ENCODE results near the gene ZNF438. TPM values are rescaled to one million over a fixed set of nuclear protein-coding genes. Genes with fewer than 3 reads are reported as not detected.

ZNF438 gene
- total RNA-seq, 2 donors from 2014 or later, result 2.6 to 3.0 TPM

DNA sequence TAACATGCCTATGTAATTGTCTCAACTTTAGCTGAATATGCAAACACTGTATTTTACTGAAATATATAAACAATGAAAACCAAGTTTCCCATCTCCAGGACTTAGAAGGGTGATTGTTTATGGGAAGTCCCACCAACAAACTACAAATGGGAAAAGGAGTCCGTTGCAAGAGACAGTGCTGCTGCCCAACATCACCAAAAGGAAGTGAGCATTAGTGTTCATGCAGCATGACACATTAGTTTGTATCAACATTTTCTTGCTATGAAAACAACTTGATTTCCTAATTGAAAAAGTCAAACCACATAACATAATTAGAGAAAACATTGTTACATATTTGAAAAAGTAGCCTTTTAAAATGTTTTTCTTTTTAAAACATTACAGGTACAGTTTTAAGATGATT lies 138.5 kb downstream of the ZNF438 start:
- Mint-ChIP-seq H3K9me3 (no peaks in the 10 kb centered on the region), H3K4me1 (no peaks in the 10 kb centered on the region), H3K27ac (no peak overlapping the region), H3K27me3 (ENCODE audit: insufficient read depth) (no peaks in the 10 kb centered on the region), H3K36me3 (ENCODE audit: low read depth) (peaks cover 2% of the 10 kb centered on the region), H3K4me3 (no peak overlapping the region)
- Histone ChIP-seq H3K9me3 (ENCODE audit: control insufficient read depth, low read length) (peaks cover 3% of the 10 kb centered on the region), H3K9ac (ENCODE audit: extremely low read depth, low read length, poor library complexity, severe bottlenecking) (no peak overlapping the region), H3K27ac (ENCODE audit: low read depth, low read length) (no peak overlapping the region), H3K4me1 (ENCODE audit: control insufficient read depth, insufficient read depth, low read length) (no peaks in the 10 kb centered on the region), H3K27me3 (ENCODE audit: control insufficient read depth, insufficient read depth, low read length, poor library complexity, severe bottlenecking) (no peaks in the 10 kb centered on the region), H3K36me3 (ENCODE audit: control insufficient read depth, insufficient read depth, low read length) (no peaks in the 10 kb centered on the region), H3K4me3 (ENCODE audit: low read length) (no peak overlapping the region)
- WGBS, 2 experiments (ENCODE audit: insufficient coverage in 1 of 2, insufficient read length in 1 of 2), result 100% methylated on average over 1 of the region's 1 CpG; no CpG with 5 or more reads in 1 of the 2 experiments
- no peak for DNase-seq
- TF ChIP-seq, protein P1, sequence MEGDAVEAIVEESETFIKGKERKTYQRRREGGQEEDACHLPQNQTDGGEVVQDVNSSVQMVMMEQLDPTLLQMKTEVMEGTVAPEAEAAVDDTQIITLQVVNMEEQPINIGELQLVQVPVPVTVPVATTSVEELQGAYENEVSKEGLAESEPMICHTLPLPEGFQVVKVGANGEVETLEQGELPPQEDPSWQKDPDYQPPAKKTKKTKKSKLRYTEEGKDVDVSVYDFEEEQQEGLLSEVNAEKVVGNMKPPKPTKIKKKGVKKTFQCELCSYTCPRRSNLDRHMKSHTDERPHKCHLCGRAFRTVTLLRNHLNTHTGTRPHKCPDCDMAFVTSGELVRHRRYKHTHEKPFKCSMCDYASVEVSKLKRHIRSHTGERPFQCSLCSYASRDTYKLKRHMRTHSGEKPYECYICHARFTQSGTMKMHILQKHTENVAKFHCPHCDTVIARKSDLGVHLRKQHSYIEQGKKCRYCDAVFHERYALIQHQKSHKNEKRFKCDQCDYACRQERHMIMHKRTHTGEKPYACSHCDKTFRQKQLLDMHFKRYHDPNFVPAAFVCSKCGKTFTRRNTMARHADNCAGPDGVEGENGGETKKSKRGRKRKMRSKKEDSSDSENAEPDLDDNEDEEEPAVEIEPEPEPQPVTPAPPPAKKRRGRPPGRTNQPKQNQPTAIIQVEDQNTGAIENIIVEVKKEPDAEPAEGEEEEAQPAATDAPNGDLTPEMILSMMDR (conservative IDR thresholded peaks at IDR 0.05), result no peak

- Histone ChIP-seq H3K4me1 (ENCODE audit: control insufficient read depth, insufficient read depth, low read length) (no peaks in the 10 kb centered on the region), H3K9ac (ENCODE audit: extremely low read depth, low read length, poor library complexity, severe bottlenecking) (no peak overlapping the region), H3K27me3 (ENCODE audit: control insufficient read depth, insufficient read depth, low read length, poor library complexity, severe bottlenecking) (no peaks in the 10 kb centered on the region), H3K4me3 (ENCODE audit: low read length) (no peak overlapping the region), H3K27ac (ENCODE audit: low read depth, low read length) (no peak overlapping the region), H3K36me3 (ENCODE audit: control insufficient read depth, insufficient read depth, low read length) (no peaks in the 10 kb centered on the region), H3K9me3 (ENCODE audit: control insufficient read depth, low read length) (no peaks in the 10 kb centered on the region)
- 100% methylated on average over 1 of the region's 1 CpG; no CpG with 5 or more reads in 1 of the 2 experiments for WGBS, 2 experiments (ENCODE audit: insufficient coverage in 1 of 2, insufficient read length in 1 of 2)
- no peak overlapping the region for H3K27ac Mint-ChIP-seq
- H3K27me3 Mint-ChIP-seq (ENCODE audit: insufficient read depth), result no peaks in the 10 kb centered on the region
- TF ChIP-seq, protein P1 (conservative IDR thresholded peaks at IDR 0.05), result no peak
- H3K4me3 Mint-ChIP-seq, result no peak overlapping the region
- DNase-seq, result no peak
- H3K4me1 Mint-ChIP-seq, result peaks cover 2% of the 10 kb centered on the region
- no peaks in the 10 kb centered on the region for H3K9me3 Mint-ChIP-seq
- H3K36me3 Mint-ChIP-seq (ENCODE audit: low read depth), result no peaks in the 10 kb centered on the region
Observed at GRCh38 chr10:30887839-30888238, 143.8 kb downstream of the ZNF438 start.

DNA sequence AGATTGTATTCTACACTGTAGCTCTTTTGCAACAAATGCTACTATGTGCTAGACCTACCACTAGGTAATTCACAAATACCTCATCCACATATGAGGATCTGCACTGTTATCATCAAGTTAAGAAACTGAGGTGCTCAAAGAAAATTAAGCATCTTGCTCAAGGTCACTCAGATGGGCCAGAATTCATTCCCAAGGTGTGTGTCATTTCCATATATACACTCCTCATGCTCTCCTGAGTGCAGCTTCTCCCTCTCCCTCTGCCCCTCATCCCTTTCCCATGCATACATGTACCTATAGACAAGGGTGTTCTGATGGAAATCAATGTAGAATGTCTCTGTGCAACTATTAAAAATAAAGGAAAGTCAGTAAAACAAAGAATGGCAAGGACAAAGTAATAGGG lies 146.2 kb downstream of the ZNF438 start:
- Mint-ChIP-seq H3K27ac (no peak overlapping the region), H3K27me3 (ENCODE audit: insufficient read depth) (no peaks in the 10 kb centered on the region), H3K4me1 (peaks cover 2% of the 10 kb centered on the region), H3K4me3 (no peak overlapping the region), H3K36me3 (ENCODE audit: low read depth) (no peaks in the 10 kb centered on the region), H3K9me3 (no peaks in the 10 kb centered on the region)
- TF ChIP-seq, protein P1 (conservative IDR thresholded peaks at IDR 0.05), result no peak
- Histone ChIP-seq H3K9me3 (ENCODE audit: control insufficient read depth, low read length) (no peaks in the 10 kb centered on the region), H3K9ac (ENCODE audit: extremely low read depth, low read length, poor library complexity, severe bottlenecking) (no peak overlapping the region), H3K27me3 (ENCODE audit: control insufficient read depth, insufficient read depth, low read length, poor library complexity, severe bottlenecking) (no peaks in the 10 kb centered on the region), H3K4me3 (ENCODE audit: low read length) (no peak overlapping the region), H3K27ac (ENCODE audit: low read depth, low read length) (no peak overlapping the region), H3K36me3 (ENCODE audit: control insufficient read depth, insufficient read depth, low read length) (no peaks in the 10 kb centered on the region), H3K4me1 (ENCODE audit: control insufficient read depth, insufficient read depth, low read length) (no peaks in the 10 kb centered on the region)
- no peak for DNase-seq
